Body of pancreas (tissue), 4 donors: Measurements from ENCODE around the gene SNX13. TPM values are rescaled to one million over a fixed set of nuclear protein-coding genes. Genes with fewer than 3 reads are reported as not detected.
A peak's percentile ranks its signal among the peaks of the same experiment; 100 is the strongest.

Experiments used
- ATAC-seq: fragments of 150-250 bp; one replicate; pipeline ENCODE4 v1.9.1; 2016
- DNase-seq, 4 donors: peaks; one replicate each; pipeline ENCODE4 v3.0.0-alpha.2; 2019
- H3K27ac ChIP-seq, 4 donors: fragments of 200-600 bp; sonication (generic); 1 replicate in 3 of 4; 2 replicates in 1 of 4; pipeline versions ENCODE4 v1.5.1 to v1.6.1; 2016 to 2019; ENCODE audit warnings: mild to moderate bottlenecking in 1 of 4, mixed read lengths in 1 of 4, moderate library complexity in 1 of 4
- H3K27me3 ChIP-seq, 2 donors: fragments of 200-600 bp; sonication (generic); one replicate each; pipeline ENCODE4 v1.6.0; 2016; ENCODE audit warnings: mild to moderate bottlenecking in 1 of 2
- H3K36me3 ChIP-seq, 2 donors: fragments of 200-600 bp; sonication (generic); replicated peaks in 1 of 2; 2 replicates each; pipeline ENCODE4 v1.5.1; 2016; ENCODE audit warnings: low read depth in 2 of 2; ENCODE audit not compliant: insufficient read depth in 1 of 2
- H3K4me1 ChIP-seq: fragments of 200-600 bp; sonication (generic); one replicate; pipeline ENCODE4 v1.6.0; 2016
- H3K4me3 ChIP-seq, 2 donors: fragments of 200-600 bp; sonication (generic); 1 replicate in 1 of 2; 2 replicates in 1 of 2; pipeline ENCODE4 v1.5.1; 2016 to 2019
- H3K9me3 ChIP-seq, 3 donors: fragments of 200-600 bp; sonication (generic); 1 replicate in 2 of 3; 2 replicates in 1 of 3; pipeline ENCODE4 v1.5.1; 2016
- POLR2A ChIP-seq, 3 donors: fragments of 450-650 bp; IDR thresholded peaks; one replicate each; pipeline ENCODE4 v1.6.1; 2016; ENCODE audit warnings: antibody characterized with exemption in 3 of 3, mild to moderate bottlenecking in 2 of 3
- WGBS, 2 donors: methylation state at CpG; one replicate each; pipeline ENCODE4 v1.1.5; 2017; 5-methylcytosine and 5-hydroxymethylcytosine counted together
- intact Hi-C: fragments of 100-400 bp; cut with DNase I; formaldehyde crosslinking; loops from one replicate; pipeline ENCODE4 v1.15.1; 2023
- total RNA-seq, 2 donors: library from RNA; depleted of rRNA; stranded (reverse); fragments of >200 nt; gene quantifications; one replicate each; pipeline ENCODE4 v1.1.0, GENCODE V29; 2016
- TF ChIP-seq, protein P1 (sequence below), 7 experiments: fragments of 450-650 bp in 4 of 7; fragments of 200-600 bp in 3 of 7; sonication (generic) in 3 of 7; IDR thresholded peaks; one replicate each; pipeline ENCODE4 v1.5.1; 2016 to 2019; ENCODE audit warnings: antibody characterized with exemption in 7 of 7

Gene SNX13
- total RNA-seq, 2 donors from 2014 or later: 23.1 to 61.0 TPM

DNA sequence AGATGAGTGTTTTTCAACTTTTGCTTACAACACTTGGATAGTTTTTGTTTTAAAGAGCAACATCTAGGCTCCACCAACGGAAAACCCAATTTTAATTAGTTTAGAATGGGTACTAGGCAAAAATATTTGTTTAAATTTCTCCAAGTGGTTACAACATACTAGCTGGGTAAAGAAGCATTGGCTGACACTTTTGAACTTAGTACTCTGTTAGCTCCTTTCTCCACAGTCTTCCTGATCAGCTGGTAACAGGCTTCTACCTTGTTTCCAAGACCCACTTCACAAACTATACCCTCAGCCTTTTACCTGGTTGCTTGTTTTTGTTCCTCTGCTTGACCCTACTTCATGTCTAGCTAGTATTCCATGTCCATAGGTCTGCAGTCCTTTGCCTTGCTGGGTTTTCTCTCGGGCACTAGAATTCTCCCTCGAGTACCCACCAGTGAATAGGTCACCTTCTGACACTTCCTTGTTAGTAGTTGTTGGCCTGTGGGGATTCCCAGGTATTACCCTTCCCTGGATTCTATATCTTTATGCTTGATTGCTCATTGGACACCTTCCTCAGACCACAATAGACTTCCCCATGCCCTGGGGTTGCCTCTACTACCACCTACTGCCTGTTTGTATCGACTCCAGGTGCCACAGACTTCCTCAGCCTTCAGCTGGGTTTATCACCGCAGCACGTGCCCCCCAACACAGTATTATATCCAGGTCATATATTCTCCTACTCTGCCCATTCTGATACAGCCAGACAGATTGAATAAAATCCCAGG, 45.4 kb upstream of the SNX13 start:
- no peak for DNase-seq
- Histone ChIP-seq H3K27me3 (no peaks in the 10 kb centered on the region), H3K9me3 (no peaks in the 10 kb centered on the region), H3K4me3 (no peak overlapping the region), H3K27ac (no peak overlapping the region), H3K4me1 (no peaks in the 10 kb centered on the region), H3K36me3 (no peaks in the 10 kb centered on the region)
- intact Hi-C loops: no loop called here
- TF ChIP-seq POLR2A (IDR thresholded peaks at IDR 0.05): no peak
- WGBS, 2 donors: 64 to 72% methylated on average over 6 of the region's 6 CpGs
- no peak for ATAC-seq

DNA sequence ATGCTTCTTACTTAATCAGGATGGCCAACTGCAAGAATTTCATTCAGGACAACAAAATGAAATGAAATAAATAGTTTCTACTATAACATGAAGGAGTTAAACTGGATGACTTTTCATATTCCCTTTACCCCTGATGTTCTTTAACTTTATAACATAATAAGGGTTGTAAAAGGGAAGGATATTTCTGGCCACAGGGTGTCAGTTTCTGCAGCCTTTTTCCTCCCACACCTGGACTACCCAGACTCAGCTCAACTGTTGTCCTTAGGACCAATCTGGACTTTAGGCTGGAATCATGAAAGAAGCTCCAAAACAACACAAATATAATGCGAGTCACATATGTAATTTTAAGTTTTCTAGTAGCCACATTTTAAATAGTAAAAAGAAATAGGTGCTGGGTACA, 44.0 kb upstream of the SNX13 start:
- Histone ChIP-seq H3K27me3 (no peaks in the 10 kb centered on the region), H3K4me1 (no peaks in the 10 kb centered on the region), H3K4me3 (no peak overlapping the region), H3K9me3 (no peaks in the 10 kb centered on the region), H3K27ac (no peak overlapping the region), H3K36me3 (no peaks in the 10 kb centered on the region)
- TF ChIP-seq, protein P1, sequence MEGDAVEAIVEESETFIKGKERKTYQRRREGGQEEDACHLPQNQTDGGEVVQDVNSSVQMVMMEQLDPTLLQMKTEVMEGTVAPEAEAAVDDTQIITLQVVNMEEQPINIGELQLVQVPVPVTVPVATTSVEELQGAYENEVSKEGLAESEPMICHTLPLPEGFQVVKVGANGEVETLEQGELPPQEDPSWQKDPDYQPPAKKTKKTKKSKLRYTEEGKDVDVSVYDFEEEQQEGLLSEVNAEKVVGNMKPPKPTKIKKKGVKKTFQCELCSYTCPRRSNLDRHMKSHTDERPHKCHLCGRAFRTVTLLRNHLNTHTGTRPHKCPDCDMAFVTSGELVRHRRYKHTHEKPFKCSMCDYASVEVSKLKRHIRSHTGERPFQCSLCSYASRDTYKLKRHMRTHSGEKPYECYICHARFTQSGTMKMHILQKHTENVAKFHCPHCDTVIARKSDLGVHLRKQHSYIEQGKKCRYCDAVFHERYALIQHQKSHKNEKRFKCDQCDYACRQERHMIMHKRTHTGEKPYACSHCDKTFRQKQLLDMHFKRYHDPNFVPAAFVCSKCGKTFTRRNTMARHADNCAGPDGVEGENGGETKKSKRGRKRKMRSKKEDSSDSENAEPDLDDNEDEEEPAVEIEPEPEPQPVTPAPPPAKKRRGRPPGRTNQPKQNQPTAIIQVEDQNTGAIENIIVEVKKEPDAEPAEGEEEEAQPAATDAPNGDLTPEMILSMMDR (IDR thresholded peaks at IDR 0.05): no peak
- no peak for TF ChIP-seq POLR2A (IDR thresholded peaks at IDR 0.05)
- 76 to 83% methylated on average over 1 of the region's 1 CpG for whole genome bisulfite sequencing, 2 donors
- no peak for ATAC-seq
- DNase-seq: no peak
- intact Hi-C loops: no loop called here

DNA sequence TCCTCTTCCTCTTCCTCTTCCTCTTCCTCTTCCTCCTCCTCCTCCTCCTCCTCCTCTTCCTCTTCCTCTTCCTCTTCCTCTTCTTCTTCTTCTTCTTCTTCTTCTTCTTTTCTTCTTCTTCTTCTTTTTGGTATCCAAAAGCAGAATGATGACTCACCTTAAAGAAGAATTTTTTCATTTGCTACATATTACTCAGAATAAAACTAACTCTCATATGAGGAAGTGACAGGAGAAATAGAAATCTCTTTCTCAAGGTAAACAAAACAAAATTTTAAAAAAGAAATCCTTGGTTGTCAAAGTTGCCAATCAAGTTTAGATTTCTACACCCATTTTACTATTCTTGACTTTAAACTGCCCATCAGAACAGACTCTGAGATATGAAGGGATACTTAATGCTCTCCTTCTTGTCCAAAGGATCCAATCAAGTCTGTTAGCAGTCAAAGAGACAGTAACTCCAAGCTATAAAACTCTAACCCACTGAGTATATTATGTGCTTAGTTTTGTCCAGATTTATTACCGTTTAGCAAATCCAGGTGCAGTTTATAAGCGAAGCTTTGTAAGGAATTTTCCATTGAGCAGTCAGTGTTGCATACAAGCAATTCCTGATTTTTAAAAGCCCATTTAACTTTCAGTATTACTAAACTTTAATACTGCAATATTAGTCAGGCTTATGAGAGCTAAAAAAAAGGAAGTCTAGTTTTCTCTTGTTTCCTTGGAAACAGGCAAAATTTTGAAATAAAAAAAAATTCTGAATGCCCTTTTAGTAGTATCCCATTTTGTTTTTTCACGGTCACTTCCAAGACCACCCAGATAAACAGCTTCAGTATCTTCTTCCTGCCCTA, 43.1 kb upstream of the SNX13 start:
- Histone ChIP-seq H3K27ac (no peak overlapping the region), H3K27me3 (no peaks in the 10 kb centered on the region), H3K4me3 (no peak overlapping the region), H3K9me3 (no peaks in the 10 kb centered on the region), H3K4me1 (no peaks in the 10 kb centered on the region), H3K36me3 (no peaks in the 10 kb centered on the region)
- WGBS, 2 donors: 64 to 77% methylated on average over 3 of the region's 3 CpGs
- DNase-seq (no peak), ATAC-seq (no peak)
- TF ChIP-seq, protein P1 (IDR thresholded peaks at IDR 0.05): no peak
- no peak for TF ChIP-seq POLR2A (IDR thresholded peaks at IDR 0.05)
- intact Hi-C loops: no loop called here

DNA sequence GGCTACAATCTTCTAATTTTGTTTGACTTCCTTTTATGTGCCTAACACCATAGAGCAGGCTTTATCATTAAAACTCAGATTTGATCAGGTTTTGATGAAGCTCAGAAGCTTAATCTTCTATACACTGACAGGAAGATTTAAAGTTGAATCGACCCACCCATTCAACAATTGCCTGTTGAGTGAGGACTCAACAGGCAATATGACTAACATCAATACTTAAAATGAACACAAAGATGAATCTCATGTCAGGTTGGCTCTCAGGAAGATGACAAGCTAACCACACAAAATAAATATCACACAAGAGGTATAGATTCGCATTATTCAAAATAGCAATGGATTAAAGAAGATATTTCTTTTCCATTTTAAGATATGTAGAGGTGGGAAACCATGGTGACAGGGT, 36.7 kb upstream of the SNX13 start:
- DNase-seq (no peak), ATAC-seq (no peak)
- TF ChIP-seq, protein P1 (IDR thresholded peaks at IDR 0.05): no peak
- no peak for TF ChIP-seq POLR2A (IDR thresholded peaks at IDR 0.05)
- no peaks in the 10 kb centered on the region for H3K4me1 ChIP-seq
- 36 to 64% methylated on average over 2 of the region's 2 CpGs for WGBS, 2 donors
- intact Hi-C loops: no loop called here
- H3K36me3 ChIP-seq: no peaks in the 10 kb centered on the region
- H3K4me3 ChIP-seq: no peak overlapping the region
- no peaks in the 10 kb centered on the region for H3K9me3 ChIP-seq
- H3K27me3 ChIP-seq: no peaks in the 10 kb centered on the region
- H3K27ac ChIP-seq: no peak overlapping the region

DNA sequence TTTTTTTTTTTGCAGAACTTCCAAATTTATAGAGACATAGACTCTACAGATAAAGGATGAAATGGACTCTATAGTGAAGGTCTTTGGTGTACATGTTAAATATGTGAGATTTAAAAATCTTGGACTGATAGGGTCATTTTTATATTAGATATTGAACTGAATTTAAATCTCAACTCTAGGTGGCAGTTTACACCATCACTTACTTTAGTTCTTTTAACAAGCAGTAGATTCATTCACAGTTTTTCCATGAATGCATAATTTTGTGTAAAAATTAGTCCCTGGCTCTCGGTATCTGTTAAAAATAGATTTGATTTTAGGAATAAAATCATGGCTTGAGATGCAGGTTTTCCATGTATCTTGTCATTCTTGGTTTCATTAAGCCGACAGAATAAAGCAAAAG, 31.1 kb upstream of the SNX13 start:
- no peak for DNase-seq
- H3K36me3 ChIP-seq: no peaks in the 10 kb centered on the region
- intact Hi-C loops: no loop called here
- TF ChIP-seq POLR2A (IDR thresholded peaks at IDR 0.05): no peak
- TF ChIP-seq, protein P1 (IDR thresholded peaks at IDR 0.05): peak in 1 of 7 experiments; percentile 15
- ATAC-seq: no peak
- H3K4me1 ChIP-seq: no peaks in the 10 kb centered on the region
- H3K4me3 ChIP-seq: no peak overlapping the region
- no peaks in the 10 kb centered on the region for H3K9me3 ChIP-seq
- H3K27me3 ChIP-seq: no peaks in the 10 kb centered on the region
- WGBS, 2 donors: 60 to 71% methylated on average over 2 of the region's 2 CpGs
- H3K27ac ChIP-seq: no peak overlapping the region
